CD4-positive, alpha-beta T cell treated with Interleukin-4 for 1 hour (primary cell): Measurements from ENCODE around the gene SCG2.

Experiments
- DNase-seq, 2 donors: peaks; one replicate each; pipeline ENCODE4 v3.0.0-alpha.2; 2020 to 2022

The SCG2 gene

GRCh38 chr2:223563462-223563861 is 38.7 kb downstream of the SCG2 start:
- DNase-seq, result no peak

GRCh38 chr2:223562078-223562477 is 40.1 kb downstream of the SCG2 start:
- no peak for DNase-seq

GRCh38 chr2:223560749-223561435 is 41.3 kb downstream of the SCG2 start:
- DNase-seq, result no peak

GRCh38 chr2:223558970-223559369 is 43.2 kb downstream of the SCG2 start:
- no peak for DNase-seq

GRCh38 chr2:223554923-223555322 is 47.2 kb downstream of the SCG2 start:
- DNase-seq, result no peak

- DNase-seq, result no peak
Measured at GRCh38 chr2:223549215-223549614, 52.9 kb downstream of the SCG2 start.

- DNase-seq, result no peak
Measured at GRCh38 chr2:223548194-223548593, 54.0 kb downstream of the SCG2 start.
